ENCODE results near the gene FANCC. TPM values are rescaled to one million over a fixed set of nuclear protein-coding genes. Genes with fewer than 3 reads are reported as not detected.

Gene FANCC
- total and polyA plus RNA-seq, 11 donors = 2.4 to 6.2 (median 4.2) TPM

DNA sequence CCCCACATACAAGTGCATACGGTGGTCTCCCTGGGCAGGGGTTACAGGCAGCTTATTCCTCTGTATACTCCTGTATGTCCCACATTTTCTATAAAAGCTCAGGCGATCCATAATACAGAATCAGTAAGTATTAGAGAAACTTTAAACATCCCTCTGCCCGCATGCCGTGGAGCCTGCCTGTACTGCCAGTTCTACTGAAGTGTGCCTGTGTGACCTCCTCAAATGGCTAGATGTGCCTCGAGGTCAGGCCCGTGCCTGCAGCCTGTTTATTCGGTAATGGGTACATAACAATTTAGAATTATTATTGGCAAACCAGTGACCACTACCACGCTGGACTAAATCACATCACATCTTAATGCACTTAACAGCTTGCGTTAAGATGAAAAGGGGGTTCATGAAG is 190.8 kb downstream of the FANCC start:
- peak overlapping the region in 2 of 12 donors; percentile 45 to 52 for H3K4me3 ChIP-seq
- no peaks in the 10 kb centered on the region for H3K9me3 ChIP-seq
- no peak for DNase-seq
- H3K27ac ChIP-seq = no peak overlapping the region
- peaks cover 0 to 24% (median 8%) of the 10 kb centered on the region in 12 donors for H3K4me1 ChIP-seq
- intact Hi-C loops (cut with DNase I) = loop anchor here in 4 of 10 donors (1.0 to 5.0 kb wide), 6 partner anchors 119 to 446 kb away; no protein-coding TSS in a partner anchor
- ATAC-seq = no peak
- H3K36me3 ChIP-seq = no peaks in the 10 kb centered on the region
- no peaks in the 10 kb centered on the region for H3K27me3 ChIP-seq
- TF ChIP-seq, protein P1, sequence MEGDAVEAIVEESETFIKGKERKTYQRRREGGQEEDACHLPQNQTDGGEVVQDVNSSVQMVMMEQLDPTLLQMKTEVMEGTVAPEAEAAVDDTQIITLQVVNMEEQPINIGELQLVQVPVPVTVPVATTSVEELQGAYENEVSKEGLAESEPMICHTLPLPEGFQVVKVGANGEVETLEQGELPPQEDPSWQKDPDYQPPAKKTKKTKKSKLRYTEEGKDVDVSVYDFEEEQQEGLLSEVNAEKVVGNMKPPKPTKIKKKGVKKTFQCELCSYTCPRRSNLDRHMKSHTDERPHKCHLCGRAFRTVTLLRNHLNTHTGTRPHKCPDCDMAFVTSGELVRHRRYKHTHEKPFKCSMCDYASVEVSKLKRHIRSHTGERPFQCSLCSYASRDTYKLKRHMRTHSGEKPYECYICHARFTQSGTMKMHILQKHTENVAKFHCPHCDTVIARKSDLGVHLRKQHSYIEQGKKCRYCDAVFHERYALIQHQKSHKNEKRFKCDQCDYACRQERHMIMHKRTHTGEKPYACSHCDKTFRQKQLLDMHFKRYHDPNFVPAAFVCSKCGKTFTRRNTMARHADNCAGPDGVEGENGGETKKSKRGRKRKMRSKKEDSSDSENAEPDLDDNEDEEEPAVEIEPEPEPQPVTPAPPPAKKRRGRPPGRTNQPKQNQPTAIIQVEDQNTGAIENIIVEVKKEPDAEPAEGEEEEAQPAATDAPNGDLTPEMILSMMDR (IDR thresholded peaks at IDR 0.05) = no peak
- TF ChIP-seq POLR2A (IDR thresholded peaks at IDR 0.05) = no peak
- 75 to 88% (median 84%) methylated on average over 9 of the region's 9 CpGs for WGBS, 4 donors

DNA sequence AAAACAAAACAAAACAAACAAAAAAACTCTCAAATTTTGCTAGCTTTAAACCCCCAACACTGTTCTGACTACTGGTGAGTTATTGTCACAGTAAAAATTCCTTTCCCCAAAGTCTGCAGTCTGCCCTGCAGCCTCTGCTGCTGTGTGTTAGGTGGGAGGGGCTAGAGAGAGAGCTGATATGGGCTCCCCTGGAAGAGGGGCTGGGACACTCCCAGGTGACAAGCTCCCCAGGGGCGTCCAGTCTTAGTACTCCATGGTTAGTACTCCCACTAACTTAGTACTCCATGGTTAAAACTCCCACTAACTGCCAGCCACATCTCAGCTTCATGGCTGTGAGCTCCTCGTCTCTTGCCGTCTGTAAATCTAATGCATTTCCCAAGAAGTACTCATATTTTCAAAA is 191.9 kb downstream of the FANCC start:
- ATAC-seq = no peak
- intact Hi-C loops (cut with DNase I) = loop anchor here in 4 of 10 donors (2.0 to 5.0 kb wide), 4 partner anchors 118 to 445 kb away; no protein-coding TSS in a partner anchor

DNA sequence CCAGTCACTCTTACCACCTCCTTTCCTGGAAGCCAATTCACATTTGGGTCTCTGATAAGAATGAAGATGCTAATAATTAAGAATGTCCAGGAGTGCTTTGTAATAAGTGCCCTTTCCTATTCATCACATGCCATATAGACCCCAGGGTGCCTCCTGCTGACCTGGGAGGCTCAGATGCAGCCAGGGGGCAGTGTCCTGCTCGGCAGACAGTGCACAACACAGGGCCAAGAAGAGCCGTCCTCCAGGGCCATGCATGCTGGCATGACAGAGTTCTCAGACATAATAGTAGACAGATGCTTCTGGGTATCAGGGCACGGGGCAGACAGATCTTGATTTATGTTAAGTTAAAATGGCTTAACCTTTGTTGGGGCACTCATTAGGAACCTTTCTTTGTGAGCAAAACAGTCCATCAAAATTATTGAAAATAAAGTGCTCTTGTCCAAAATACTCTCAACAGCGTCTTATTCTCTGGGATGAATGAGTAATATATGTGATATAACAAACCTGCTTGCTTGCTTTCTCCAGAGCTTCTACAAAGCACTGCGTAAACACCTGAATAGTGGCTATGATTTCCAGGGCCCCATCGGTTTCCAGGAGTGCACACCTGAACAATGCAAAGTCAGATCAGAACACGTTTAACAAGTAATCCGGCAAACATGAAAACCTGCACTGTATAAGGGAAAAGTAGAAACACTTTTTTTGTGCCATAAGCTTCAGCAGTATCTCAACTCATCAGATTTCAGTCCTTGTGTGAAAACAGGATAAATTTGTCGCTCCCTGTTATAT is 192.7 kb downstream of the FANCC start:
- no peaks in the 10 kb centered on the region for H3K9me3 ChIP-seq
- H3K4me1 ChIP-seq = peaks cover 0 to 23% (median 9%) of the 10 kb centered on the region in 12 donors
- H3K27me3 ChIP-seq = no peaks in the 10 kb centered on the region
- no peaks in the 10 kb centered on the region for H3K36me3 ChIP-seq
- no peak overlapping the region for H3K4me3 ChIP-seq
- peak in 3 of 4 donors; percentile 35 to 42 (median 35) for ATAC-seq
- intact Hi-C loops (cut with DNase I) = loop anchor here in 3 of 10 donors (5.0 kb wide), 2 partner anchors 117 to 342 kb away; no protein-coding TSS in a partner anchor
- 75 to 81% (median 80%) methylated on average over 9 of the region's 9 CpGs for WGBS, 4 donors
- no peak overlapping the region for H3K27ac ChIP-seq
- TF ChIP-seq, protein P1 (IDR thresholded peaks at IDR 0.05) = peak in 10 of 12 donors; percentile 6 to 53 (median 26)
- TF ChIP-seq POLR2A (IDR thresholded peaks at IDR 0.05) = no peak
- no peak for DNase-seq

More for the DNA sequence above, 191.9 kb downstream of the FANCC start:
- Histone ChIP-seq H3K27me3 (no peaks in the 10 kb centered on the region), H3K27ac (no peak overlapping the region), H3K4me1 (peaks cover 0 to 23% (median 9%) of the 10 kb centered on the region in 12 donors), H3K9me3 (no peaks in the 10 kb centered on the region), H3K4me3 (no peak overlapping the region), H3K36me3 (no peaks in the 10 kb centered on the region)
- WGBS, 4 donors = 67 to 89% (median 85%) methylated on average over 3 of the region's 3 CpGs
- DNase-seq = no peak
- TF ChIP-seq POLR2A (IDR thresholded peaks at IDR 0.05) = no peak
- TF ChIP-seq, protein P1 (IDR thresholded peaks at IDR 0.05) = no peak

DNA sequence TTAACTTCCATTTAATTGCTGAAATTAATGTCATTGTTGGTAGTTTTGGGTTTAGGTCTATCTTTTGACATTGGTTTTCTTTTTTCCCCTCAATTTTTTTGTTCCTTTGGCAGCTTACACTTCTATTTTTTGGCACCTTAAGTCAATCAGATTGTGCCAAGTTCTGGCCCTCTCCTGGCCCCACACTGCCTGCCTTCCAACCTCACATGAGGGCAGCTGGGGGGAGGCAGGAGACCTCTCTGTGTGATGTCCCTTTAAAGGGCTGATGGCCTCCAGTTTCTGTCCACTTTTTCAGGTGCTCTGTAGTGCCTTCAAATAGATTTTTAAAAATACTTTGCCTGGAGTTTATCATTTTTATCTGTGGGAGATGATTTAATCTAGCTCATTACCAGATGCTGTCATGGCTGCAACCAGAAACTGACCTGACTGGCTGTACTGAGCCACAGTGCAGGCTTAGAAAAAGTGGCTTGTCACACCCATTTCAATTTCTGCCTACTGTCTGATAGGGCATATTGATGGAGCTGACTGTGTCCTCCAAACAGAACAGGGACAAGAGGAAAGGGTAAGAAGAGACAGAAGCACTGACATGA is 196.6 kb downstream of the FANCC start:
- Histone ChIP-seq H3K36me3 (no peaks in the 10 kb centered on the region), H3K9me3 (no peaks in the 10 kb centered on the region), H3K27ac (no peak overlapping the region), H3K27me3 (no peaks in the 10 kb centered on the region), H3K4me1 (peaks cover 0 to 21% (median 7%) of the 10 kb centered on the region in 12 donors), H3K4me3 (no peak overlapping the region)
- DNase-seq (no peak), ATAC-seq (no peak)
- TF ChIP-seq POLR2A (IDR thresholded peaks at IDR 0.05) = no peak
- TF ChIP-seq, protein P1 (IDR thresholded peaks at IDR 0.05) = no peak
- intact Hi-C loops (cut with DNase I) = no loop called here
